Natural killer cell treated with Interleukin-12 subunit alpha and Interleukin-12 subunit beta and Interleukin-15 and Interleukin-18, amount 100 ng/mL, for 72 hours (primary cell): Measurements from ENCODE around the gene PLCG2. TPM values are rescaled to one million over a fixed set of nuclear protein-coding genes. Genes with fewer than 3 reads are reported as not detected.
A peak's percentile ranks its signal among the peaks of the same experiment; 100 is the strongest.

ENCODE experiments used
- ATAC-seq, 2 donors: fragments of 150-1000 bp; cut with Tn5 transposase in 1 of 2; sonication (Bioruptor Pico), chemical (Tn5 transposase) in 1 of 2; 2 replicates each; pipeline ENCODE4 v1.10.0; 2021
- DNase-seq: peaks from one replicate; pipeline ENCODE4 v3.0.0; 2022; ENCODE audit warnings: low spot score
- H3K27ac Mint-ChIP-seq, 2 donors: 1 replicate in 1 of 2; 2 replicates in 1 of 2; pipeline ENCODE4 v1.8.0; 2022; ENCODE audit warnings: mixed read lengths in 2 of 2, mild to moderate bottlenecking in 1 of 2, moderate library complexity in 1 of 2
- H3K27me3 Mint-ChIP-seq, 2 donors: 1 replicate in 1 of 2; 2 replicates in 1 of 2; pipeline ENCODE4 v1.8.0; 2022; ENCODE audit warnings: mixed read lengths in 2 of 2
- H3K36me3 Mint-ChIP-seq: one replicate; pipeline ENCODE4 v1.8.0; 2022; ENCODE audit warnings: mixed read lengths
- H3K4me1 Mint-ChIP-seq, 2 donors: 1 replicate in 1 of 2; 2 replicates in 1 of 2; pipeline ENCODE4 v1.8.0; 2022; ENCODE audit warnings: low read depth in 2 of 2, mixed read lengths in 2 of 2, mild to moderate bottlenecking in 1 of 2
- H3K4me3 Mint-ChIP-seq: one replicate; pipeline ENCODE4 v1.8.0; 2022; ENCODE audit warnings: mixed read lengths
- H3K9me3 Mint-ChIP-seq: 2 replicates; pipeline ENCODE4 v1.8.0; 2022; ENCODE audit warnings: mixed read lengths
- total RNA-seq, 2 donors: library from RNA; stranded (reverse); gene quantifications; one replicate each; pipeline ENCODE4 v1.2.3, GENCODE V29; 2022

Gene PLCG2
- total RNA-seq, 2 donors from 2014 or later = 73.4 to 101 TPM

DNA sequence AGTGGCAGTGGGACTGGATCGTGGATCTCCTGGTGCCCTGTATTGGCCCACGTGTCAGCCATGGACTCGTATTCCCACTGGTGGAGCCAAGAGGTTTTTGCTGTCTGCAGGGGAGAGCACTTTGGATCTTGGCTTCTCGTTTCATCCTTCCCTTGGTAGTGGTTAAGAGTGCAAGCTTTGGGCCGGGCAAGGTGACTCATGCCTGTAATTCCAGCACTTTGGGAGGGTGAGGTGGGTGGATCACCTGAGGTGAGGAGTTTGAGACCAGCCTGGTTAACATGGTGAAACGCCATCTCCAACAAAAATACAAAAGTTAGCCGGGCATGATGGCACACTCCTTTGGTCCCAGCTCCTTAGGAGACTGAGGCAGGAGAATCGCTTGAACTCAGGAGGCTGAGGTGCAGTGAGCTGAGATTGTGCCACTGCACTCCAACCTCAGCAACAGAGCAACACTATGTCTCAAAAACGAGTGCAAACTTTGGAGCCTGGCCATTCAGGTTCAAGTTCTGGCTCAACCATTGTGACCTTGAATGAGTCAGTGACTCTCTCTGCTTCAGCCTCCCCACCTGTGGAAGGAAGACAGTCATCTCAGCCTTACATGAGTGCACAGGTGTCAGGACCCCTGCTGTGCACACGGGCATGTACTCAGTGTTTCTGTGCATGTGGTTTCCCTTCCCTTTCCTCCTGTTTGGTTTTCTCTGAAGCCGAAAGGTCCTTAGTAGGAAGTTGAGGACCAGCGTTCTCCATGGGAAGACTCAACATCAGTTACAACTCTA, 57.4 kb downstream of the PLCG2 start:
- H3K4me3 Mint-ChIP-seq = peak overlapping the region; percentile 54
- H3K27ac Mint-ChIP-seq = peak overlapping the region; percentile 68 to 71
- H3K4me1 Mint-ChIP-seq = peaks cover 54 to 60% of the 10 kb centered on the region in 2 donors

DNA sequence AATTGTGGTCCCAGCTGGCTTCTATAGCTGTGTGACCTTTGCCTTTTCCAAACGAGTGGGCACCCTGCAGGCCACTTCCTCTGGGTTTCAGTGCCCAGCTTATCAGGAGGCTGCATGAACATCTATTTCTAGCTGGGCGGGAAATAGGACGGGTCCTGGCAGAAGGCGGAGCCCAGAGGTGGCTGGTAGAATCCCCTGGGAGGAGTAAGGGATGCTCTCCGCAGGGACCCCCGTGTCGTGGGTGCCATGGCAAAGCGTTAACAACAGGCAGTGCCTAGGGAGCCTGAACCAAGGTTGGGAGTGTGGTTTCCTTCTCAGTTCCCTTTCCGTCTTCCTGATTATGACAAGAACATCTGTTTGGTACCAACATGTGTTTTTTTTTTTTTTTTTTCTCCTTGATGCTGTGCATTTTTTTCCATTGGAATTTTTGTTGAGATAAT, 58.2 kb downstream of the PLCG2 start:
- Mint-ChIP-seq H3K4me1 (peaks cover 56 to 60% of the 10 kb centered on the region in 2 donors), H3K4me3 (no peak overlapping the region), H3K36me3 (no peaks in the 10 kb centered on the region), H3K27ac (peak overlapping the region in 1 of 2 donors; percentile 71), H3K27me3 (no peaks in the 10 kb centered on the region), H3K9me3 (no peaks in the 10 kb centered on the region)
- ATAC-seq (no peak), DNase-seq (no peak)

More for the DNA sequence above, 57.4 kb downstream of the PLCG2 start:
- Mint-ChIP-seq H3K27me3 (no peaks in the 10 kb centered on the region), H3K36me3 (no peaks in the 10 kb centered on the region), H3K9me3 (no peaks in the 10 kb centered on the region)
- ATAC-seq (peak in 1 of 2 donors; percentile 44), DNase-seq (no peak)

DNA sequence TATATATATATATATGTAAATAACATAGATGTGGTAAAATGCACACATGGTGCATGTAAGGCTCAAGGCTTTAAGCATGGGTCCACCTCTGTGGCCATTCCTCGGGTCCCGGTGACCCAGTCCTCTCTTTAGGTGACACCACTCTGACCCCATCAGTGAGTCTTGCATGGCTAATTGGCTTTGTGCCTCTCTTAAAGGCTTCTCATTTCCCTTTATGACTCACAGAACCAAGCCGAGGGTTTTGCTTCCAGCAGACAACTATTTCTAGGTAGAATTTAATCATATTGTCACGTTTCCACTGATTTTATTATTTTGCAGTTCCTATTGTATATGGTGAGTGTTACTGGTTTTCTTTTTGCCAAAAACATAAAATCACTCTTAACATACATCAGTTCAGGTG, 59.7 kb downstream of the PLCG2 start:
- peak in 1 of 2 donors; percentile 32 for ATAC-seq
- H3K4me1 Mint-ChIP-seq = peaks cover 63 to 67% of the 10 kb centered on the region in 2 donors
- H3K9me3 Mint-ChIP-seq = no peaks in the 10 kb centered on the region
- H3K27ac Mint-ChIP-seq = no peak overlapping the region
- no peak overlapping the region for H3K4me3 Mint-ChIP-seq
- no peaks in the 10 kb centered on the region for H3K27me3 Mint-ChIP-seq
- no peaks in the 10 kb centered on the region for H3K36me3 Mint-ChIP-seq
- DNase-seq = no peak

DNA sequence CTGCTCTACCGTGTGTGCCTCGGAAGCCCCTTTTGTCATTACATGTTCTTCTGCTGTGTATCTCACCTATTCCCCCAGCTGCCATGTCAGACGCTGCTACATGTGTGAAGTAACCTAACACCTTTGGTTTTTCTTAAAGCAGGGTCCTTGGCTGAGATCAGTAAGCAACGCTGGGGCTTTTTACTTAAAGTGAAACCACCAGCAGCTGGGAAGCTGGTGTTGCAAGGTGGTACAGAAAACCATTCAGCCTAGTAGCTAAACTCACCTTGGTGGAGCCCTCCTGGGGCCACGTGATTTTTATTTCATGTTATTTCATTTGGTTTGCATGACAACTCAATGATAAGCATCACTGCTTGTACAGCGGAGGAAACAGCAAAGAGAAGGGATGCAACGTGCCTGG, 62.6 kb downstream of the PLCG2 start:
- H3K9me3 Mint-ChIP-seq = no peaks in the 10 kb centered on the region
- peaks cover 2% of the 10 kb centered on the region for H3K36me3 Mint-ChIP-seq
- peaks cover 52 to 60% of the 10 kb centered on the region in 2 donors for H3K4me1 Mint-ChIP-seq
- ATAC-seq (peak; percentile 85 to 89), DNase-seq (peak; percentile 81)
- H3K4me3 Mint-ChIP-seq = peak overlapping the region; percentile 87
- peak overlapping the region; percentile 60 to 76 for H3K27ac Mint-ChIP-seq
- no peaks in the 10 kb centered on the region for H3K27me3 Mint-ChIP-seq

DNA sequence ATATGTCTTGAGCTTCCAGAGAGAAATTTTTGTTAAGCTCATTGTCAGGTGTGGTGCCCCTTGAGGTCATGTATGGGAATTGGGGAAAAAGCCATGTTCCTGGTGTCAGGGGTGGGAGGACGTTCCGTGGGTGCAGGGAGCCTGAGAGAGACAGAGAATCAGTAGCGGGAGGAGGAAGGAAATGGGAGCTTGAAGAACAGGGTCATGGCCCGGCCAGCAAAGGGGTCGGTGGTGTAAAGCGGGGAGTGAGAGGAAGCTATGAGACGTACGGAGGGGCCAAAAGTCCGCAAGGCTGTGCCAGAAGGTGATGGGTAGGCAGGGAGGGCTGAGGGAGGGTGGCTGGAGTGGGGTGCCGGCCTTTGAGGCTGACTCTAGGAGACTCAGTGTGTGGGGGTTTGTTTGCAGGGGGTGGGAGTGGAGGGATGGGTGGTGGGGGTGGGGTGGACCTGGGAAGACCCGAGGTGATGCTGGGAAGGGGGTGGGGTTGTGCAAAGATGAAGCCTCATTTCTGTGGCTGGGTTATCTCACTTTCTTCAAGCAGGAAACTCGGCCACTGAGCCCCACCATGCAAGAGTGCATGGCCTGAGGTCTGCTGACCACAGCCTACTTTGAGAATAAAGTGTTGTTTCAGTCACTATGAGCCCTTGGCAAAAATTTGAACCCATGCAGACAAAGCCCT, 63.6 kb downstream of the PLCG2 start:
- H3K27me3 Mint-ChIP-seq = no peaks in the 10 kb centered on the region
- ATAC-seq = peak; percentile 59 to 65
- H3K36me3 Mint-ChIP-seq = peaks cover 5% of the 10 kb centered on the region
- DNase-seq = no peak
- H3K9me3 Mint-ChIP-seq = no peaks in the 10 kb centered on the region
- peaks cover 44 to 55% of the 10 kb centered on the region in 2 donors for H3K4me1 Mint-ChIP-seq
- peak overlapping the region; percentile 60 to 76 for H3K27ac Mint-ChIP-seq
- peak overlapping the region; percentile 87 for H3K4me3 Mint-ChIP-seq

DNA sequence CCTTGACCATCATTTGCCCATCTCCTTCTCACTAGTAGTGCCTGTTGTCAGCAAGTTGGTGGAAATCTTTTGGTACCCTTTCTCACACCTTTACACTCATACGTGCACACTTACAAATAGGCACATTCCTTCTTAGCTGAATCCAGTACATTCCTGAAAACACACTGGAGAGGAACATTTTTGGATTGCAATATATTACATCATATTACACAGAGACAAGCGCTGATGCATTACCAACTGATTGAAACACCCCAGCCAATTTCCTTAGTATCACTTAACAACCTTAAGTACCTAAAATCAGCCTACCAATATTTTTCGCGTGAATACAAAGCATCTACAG, 64.1 kb downstream of the PLCG2 start:
- ATAC-seq (no peak), DNase-seq (no peak)
- Mint-ChIP-seq H3K36me3 (peaks cover 5% of the 10 kb centered on the region), H3K27ac (peak overlapping the region; percentile 60 to 76), H3K4me1 (peaks cover 42 to 56% of the 10 kb centered on the region in 2 donors), H3K9me3 (no peaks in the 10 kb centered on the region), H3K27me3 (no peaks in the 10 kb centered on the region), H3K4me3 (peak overlapping the region; percentile 87)

DNA sequence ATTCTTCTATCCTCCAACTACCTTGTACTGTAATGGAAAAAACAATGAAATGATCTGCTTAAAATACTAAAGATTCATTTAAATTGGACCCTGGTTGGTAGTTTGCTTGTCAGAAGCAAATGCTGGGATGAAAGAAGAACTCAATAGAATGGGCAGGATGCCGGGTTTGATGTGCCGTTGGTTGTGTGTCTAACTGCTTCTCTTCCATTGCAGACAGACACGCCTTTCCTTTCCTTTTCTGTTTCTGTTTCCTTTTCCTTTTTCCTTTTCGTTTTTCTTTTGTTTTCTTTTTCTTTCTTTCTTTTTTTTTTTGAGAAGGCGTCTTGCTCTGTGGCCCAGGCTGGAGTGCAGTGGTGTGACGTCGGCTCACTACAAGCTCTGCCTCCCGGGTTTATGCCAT, 64.6 kb downstream of the PLCG2 start:
- DNase-seq (no peak), ATAC-seq (peak; percentile 43 to 65)
- H3K27me3 Mint-ChIP-seq = no peaks in the 10 kb centered on the region
- H3K36me3 Mint-ChIP-seq = peaks cover 5% of the 10 kb centered on the region
- peaks cover 46 to 57% of the 10 kb centered on the region in 2 donors for H3K4me1 Mint-ChIP-seq
- peak overlapping the region; percentile 60 to 76 for H3K27ac Mint-ChIP-seq
- H3K4me3 Mint-ChIP-seq = peak overlapping the region; percentile 87
- no peaks in the 10 kb centered on the region for H3K9me3 Mint-ChIP-seq

DNA sequence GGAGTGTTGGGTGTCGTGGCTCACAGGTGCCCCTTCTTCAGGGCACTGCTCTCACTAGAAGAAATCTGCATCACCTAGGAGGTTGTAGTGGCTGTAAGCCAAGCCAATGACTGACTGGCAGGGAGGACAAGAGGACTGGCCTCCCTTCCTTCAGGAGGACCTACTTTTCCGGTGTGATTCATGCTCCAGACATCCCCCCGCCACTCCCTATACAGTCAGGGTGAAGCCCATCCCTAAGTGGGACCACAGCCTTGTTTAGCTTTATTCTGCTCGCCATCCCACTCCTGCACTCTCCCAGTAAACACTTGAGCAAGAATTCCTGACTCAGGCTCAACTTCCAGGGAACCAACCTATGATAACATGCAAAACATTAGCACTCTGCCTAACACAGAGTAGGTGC, 67.0 kb downstream of the PLCG2 start:
- Mint-ChIP-seq H3K4me1 (peaks cover 59 to 77% of the 10 kb centered on the region in 2 donors), H3K27me3 (no peaks in the 10 kb centered on the region), H3K4me3 (no peak overlapping the region), H3K36me3 (peaks cover 5% of the 10 kb centered on the region), H3K27ac (peak overlapping the region in 1 of 2 donors; percentile 53), H3K9me3 (no peaks in the 10 kb centered on the region)
- ATAC-seq = no peak
- no peak for DNase-seq

DNA sequence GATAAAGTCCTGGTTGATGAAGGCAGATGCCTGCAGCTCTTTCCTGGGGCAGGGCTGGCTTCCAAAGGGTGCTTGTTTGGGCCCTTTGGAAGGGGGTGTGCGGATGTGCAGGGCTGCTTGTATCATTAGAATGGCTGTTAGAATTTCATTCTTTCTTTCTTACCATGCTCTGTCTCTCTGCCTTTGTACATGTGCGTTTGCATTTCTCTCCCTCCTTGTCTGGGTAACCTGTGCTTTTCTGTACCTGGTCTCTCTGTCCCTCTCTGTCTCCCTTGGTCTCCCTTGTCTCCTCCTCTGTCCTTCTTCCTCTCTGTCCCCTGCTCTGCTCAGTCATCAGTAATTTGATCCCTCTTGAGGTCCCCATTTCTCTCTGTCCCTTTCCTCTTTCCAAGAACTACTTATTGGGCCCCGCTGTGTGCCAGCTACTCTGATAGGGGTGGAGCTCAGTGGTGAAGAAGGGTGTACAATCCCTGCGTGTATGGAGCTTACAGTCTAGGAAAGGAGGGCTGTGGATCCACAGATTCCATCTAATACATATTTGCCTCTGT, 69.3 kb downstream of the PLCG2 start:
- Mint-ChIP-seq H3K4me3 (no peak overlapping the region), H3K27ac (peak overlapping the region in 1 of 2 donors; percentile 23), H3K9me3 (no peaks in the 10 kb centered on the region), H3K36me3 (peaks cover 5% of the 10 kb centered on the region), H3K4me1 (peaks cover 50 to 72% of the 10 kb centered on the region in 2 donors), H3K27me3 (no peaks in the 10 kb centered on the region)
- ATAC-seq (no peak), DNase-seq (no peak)

DNA sequence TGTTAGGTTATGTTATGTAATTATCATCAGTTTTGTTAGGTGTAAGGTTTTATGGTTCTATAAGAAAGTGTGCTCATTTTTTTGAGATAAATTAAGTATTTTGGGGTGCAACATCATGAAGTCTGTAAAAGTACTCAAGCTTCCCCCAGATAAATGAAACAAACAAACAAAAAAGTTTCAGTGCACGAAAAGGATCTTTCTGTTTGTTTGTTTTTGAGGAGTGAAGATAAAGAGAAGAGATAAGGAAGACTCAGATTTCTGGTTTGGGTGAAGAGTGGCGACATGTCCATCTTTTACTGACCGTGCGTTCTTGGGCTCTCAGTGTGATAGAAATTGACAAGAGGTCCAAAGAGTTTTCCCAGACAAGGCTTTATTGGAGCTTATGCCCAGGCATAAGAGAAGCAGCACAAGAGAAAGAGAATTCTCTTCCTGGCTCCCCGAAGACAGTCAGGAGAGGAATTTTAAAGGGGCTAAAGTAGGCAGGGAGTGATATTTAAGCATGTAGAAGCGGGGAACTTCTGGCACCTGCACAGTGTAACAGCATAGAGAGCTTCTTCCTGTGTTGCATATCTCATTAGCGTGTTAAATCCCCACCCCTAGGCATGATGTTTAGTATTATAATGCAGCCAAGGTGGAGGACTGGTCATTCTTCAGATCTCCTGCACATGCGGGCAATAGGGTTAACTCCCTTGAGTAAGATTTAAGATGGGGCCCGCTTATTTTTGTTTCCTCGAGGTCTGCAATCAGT, 71.3 kb downstream of the PLCG2 start:
- Mint-ChIP-seq H3K4me3 (peak overlapping the region; percentile 3), H3K36me3 (peaks cover 6% of the 10 kb centered on the region), H3K4me1 (peaks cover 40 to 53% of the 10 kb centered on the region in 2 donors), H3K27me3 (no peaks in the 10 kb centered on the region), H3K27ac (peak overlapping the region; percentile 3 to 56), H3K9me3 (no peaks in the 10 kb centered on the region)
- ATAC-seq (no peak), DNase-seq (no peak)

DNA sequence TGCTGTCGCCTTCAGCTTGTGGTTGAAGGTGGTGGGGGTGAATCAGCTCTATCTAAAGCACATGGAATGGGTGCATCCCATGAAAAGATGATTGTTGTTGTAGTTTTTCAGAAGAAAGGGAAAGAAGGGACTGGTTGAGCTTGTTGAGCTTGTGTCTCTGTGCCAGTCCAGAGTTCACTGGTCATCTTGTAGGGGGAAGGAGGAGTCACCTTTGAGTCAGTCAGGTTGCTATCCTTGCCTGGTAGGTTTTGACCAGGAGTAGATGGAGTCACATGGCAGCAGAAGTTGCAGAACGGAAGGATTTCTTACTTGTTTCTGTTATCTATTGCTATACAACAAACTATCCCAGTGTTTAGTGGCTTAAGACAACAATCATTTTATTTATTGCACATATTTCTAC, 73.3 kb downstream of the PLCG2 start:
- H3K4me1 Mint-ChIP-seq = peaks cover 43 to 53% of the 10 kb centered on the region in 2 donors
- DNase-seq = no peak
- no peak for ATAC-seq
- no peaks in the 10 kb centered on the region for H3K9me3 Mint-ChIP-seq
- H3K27ac Mint-ChIP-seq = no peak overlapping the region
- H3K36me3 Mint-ChIP-seq = peaks cover 10% of the 10 kb centered on the region
- H3K27me3 Mint-ChIP-seq = no peaks in the 10 kb centered on the region
- H3K4me3 Mint-ChIP-seq = no peak overlapping the region

DNA sequence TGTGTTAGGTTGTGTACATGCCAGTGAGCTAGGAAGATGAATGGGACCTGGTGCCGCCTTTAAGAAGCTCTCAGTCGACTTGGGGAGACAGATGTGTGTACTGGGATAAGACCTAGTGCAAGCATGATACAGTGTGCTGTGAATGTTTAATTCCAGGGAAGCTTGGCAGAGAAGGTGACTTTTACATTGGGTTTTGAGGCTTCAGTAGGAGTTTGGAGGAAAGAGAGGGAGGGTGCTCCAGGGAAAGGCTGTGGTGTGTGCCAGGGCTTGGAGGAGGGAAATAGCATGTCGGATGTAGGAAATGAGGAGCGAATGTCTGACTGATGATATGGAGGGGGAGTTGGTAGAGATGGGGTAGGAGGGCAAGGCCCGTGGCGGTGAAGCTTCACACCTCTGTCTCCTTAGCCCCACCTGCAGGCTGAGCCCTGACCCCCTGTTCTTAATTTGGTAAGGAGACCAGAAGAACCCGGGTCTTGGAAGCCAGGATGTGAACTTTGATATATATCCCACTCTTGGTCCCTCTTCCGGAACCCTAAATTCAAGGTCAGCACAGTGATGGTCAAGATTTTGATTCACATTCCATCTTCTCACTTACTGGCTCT, 76.6 kb downstream of the PLCG2 start:
- no peak overlapping the region for H3K27ac Mint-ChIP-seq
- H3K9me3 Mint-ChIP-seq = no peaks in the 10 kb centered on the region
- H3K27me3 Mint-ChIP-seq = no peaks in the 10 kb centered on the region
- peaks cover 31 to 32% of the 10 kb centered on the region in 2 donors for H3K4me1 Mint-ChIP-seq
- no peak overlapping the region for H3K4me3 Mint-ChIP-seq
- DNase-seq (no peak), ATAC-seq (no peak)
- peaks cover 15% of the 10 kb centered on the region for H3K36me3 Mint-ChIP-seq
